HG03575 (cell line): ENCODE results near the gene DUS1L.

ENCODE experiments used
- ATAC-seq: cut with Tn5 transposase; IDR thresholded peaks from one replicate; pipeline ENCODE4 v1.9.1; 2021; ENCODE audit not compliant: unreplicated experiment, insufficient number of reproducible peaks, low FRiP score; ENCODE audit errors: extremely low read depth

The DUS1L gene

DNA sequence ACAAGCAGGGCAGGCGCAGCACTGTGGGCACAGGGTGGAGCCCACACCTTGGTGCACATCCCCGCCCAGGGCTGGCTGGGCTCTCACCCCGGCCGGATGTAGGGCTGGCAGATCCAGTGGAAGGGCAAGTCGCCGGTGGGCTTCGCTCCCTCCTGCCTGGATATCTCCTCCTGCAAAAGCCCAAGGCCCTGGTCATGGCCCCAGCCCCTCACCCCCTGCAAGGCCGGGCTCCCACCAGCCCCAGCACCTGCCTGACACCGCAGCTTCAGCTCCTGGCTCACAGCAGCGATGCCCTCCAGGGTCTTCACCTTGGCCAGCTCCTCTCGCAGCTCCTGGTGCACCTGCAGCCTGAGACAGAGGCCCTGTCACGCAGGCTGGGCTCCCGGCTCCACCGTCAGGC is 5.0 kb downstream of the DUS1L start:
- ATAC-seq, result no peak

DNA sequence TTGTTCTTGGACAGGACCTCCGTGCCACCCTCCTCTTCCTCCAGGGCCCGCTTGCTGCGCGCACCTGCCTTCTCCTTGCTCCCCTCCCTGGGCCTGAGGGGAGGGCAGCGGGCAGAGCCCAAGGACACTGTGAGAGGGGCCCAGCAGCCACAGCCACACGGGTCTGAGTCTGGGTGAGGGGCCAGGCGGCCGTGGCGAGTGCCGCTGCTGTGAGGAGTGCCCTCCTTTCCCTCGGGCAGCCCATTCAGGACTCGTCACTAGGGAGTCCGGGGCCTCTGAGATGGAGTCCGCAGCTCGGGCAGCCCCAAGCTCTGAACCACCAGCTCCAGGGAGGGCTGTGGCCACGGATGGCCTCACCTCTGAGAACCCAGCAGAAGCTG is 5.6 kb downstream of the DUS1L start:
- ATAC-seq, result no peak

DNA sequence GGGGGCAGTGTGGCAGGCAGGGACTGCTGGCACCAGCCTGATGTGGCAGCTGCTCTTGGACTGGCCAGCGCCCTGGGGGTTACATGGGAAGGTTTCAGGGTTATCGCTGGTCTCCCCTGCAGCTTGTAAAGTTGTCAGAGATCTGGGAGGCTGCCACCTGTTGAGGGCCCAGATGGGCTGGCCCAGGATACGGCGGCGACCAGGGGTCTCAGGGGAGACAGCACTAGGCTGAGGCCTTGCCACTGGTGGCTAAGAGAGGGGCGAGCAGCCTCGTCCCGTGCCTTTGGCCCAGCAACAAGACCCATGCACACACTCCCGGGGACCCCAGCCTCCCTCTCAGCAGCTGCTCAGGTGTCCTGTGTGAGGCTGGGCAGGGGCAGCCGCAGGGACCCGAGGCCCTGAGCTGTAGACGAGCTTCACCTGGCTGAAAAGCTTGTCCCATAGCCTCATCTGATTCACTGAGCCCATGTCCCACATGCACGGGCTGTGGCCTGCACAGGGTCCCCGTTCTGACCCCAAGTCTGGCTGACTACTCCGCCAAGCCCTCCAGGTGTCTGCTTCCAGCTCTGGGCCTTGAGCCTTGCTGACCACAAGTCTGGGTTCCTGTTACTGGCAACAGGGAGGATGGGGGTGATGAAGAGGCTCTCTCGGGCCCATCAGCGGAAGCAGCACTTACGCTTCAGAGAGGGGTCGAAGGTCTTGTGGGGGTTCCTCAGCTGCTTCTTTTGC is 6.2 kb downstream of the DUS1L start:
- no peak for ATAC-seq

DNA sequence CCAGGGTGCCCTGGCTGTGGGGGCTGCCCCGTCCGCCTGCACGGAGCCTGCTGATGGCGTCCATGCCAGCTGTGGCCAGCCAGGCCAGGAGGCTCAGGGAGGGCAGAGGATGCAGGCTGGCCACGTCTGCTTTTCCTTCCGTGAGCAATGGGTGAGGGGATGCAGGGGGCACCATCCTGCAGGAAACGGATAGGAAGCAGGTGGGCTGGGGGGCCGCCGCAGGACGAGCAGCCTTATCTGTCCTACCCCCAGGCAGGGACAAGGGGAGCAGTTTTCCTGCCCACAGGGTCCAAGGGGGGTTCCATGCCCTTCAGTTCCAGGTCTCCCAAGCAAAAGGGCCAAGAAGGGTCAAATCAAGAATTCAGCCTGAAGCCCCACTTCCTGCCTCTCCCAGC is 6.8 kb downstream of the DUS1L start:
- no peak for ATAC-seq

DNA sequence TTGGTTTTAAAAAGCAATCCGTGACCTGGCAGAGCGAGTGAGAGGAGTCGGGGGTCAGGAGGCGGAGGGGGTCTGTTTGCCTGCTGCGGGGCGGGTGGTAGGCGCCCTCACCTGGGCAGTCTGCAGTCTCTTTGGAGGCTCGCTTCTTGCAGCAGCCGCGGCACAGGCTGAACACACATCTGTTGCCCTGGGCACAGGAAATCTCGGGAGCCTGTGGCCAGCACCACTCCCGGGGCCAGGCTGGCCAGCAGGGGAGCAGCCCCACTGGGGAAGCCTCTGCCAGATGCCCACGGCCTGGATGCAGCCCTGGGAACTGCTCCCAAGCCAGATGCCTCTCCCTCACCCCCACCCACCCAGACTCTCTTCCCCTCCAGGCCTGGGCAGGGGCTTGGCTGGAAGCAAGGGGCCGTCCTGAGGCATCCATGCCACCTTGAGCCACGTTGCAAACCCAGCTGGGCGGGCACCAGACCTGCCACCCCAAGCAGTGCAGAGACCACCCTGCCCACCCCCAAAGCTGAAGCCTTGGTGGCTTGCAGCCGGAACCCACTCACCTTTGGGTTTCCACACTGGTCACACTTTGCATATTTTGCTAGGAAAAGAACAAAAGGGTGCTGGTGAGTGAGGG is 7.3 kb downstream of the DUS1L start:
- ATAC-seq, result no peak

DNA sequence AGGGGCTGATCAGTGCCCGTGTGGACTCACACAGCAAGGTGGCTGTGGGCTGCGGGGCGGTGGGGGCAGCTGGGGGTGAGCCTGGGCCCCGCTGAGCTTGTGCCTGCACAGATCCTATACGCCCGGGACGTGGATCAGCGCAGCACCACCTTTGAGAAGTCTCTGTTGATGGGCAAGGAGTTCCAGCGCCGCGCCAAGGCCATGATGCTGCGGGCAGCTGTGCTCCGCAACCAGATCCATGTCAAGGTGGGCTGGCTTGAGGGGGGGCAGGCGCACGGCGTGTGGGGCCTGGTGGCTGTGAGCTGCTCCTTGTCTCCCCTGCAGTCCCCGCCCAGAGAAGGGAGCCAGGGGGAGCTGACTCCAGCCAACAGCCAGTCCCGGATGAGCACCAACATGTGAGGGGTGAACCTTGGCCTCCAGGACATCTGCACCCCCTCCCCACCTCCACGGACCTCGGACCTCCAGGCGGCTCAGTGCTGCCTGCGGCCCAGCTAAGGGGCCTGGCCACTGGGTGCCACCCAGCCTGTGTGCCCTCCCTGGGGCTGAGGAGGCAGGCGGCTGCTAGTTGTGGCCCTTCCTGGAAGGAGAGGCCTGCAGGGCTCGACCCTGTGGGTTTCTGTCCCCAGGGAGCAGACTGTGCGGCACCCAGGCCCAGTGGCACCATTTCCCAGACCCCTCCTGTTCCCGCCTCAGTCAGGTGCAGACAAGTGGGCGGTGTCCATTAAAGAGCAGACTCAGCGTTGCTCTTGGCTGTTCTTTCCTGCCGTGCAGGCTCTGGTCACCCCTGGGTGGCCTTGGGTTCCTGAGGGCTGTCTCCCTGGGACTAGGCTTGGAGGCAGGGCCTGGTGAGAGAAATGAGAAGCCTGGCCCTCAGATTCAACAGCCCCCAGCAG is 8.6 kb downstream of the DUS1L start:
- no peak for ATAC-seq

DNA sequence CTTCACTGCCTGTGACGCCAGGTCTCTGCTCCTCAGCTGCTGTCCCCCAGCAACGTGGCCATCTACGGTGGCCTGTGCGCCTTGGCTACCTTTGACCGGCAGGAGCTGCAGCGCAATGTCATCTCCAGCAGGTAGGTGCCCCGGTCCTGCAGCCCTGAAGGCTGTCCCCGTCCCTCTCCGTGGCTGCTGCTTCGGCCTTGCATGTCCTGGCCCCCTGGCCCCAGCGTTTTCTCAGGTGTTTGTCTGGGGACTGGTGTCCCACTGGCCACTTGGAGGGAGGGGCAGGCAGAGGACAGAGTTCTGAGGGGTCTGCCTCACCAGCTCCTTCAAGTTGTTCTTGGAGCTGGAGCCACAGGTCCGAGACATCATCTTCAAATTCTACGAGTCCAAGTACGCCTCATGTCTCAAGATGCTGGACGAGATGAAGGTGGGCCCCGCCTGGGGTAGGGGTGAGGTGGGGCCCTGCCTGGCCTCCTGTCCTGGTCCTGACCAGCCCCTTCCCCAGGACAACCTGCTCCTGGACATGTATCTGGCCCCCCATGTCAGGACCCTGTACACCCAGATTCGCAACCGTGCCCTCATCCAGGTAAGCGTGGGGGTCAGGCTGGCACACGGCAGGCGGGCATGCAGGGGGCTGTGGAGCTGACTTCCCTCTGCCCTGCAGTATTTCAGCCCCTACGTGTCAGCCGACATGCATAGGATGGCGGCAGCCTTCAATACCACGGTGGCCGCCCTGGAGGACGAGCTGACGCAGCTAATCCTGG is 9.5 kb downstream of the DUS1L start:
- no peak for ATAC-seq

DNA sequence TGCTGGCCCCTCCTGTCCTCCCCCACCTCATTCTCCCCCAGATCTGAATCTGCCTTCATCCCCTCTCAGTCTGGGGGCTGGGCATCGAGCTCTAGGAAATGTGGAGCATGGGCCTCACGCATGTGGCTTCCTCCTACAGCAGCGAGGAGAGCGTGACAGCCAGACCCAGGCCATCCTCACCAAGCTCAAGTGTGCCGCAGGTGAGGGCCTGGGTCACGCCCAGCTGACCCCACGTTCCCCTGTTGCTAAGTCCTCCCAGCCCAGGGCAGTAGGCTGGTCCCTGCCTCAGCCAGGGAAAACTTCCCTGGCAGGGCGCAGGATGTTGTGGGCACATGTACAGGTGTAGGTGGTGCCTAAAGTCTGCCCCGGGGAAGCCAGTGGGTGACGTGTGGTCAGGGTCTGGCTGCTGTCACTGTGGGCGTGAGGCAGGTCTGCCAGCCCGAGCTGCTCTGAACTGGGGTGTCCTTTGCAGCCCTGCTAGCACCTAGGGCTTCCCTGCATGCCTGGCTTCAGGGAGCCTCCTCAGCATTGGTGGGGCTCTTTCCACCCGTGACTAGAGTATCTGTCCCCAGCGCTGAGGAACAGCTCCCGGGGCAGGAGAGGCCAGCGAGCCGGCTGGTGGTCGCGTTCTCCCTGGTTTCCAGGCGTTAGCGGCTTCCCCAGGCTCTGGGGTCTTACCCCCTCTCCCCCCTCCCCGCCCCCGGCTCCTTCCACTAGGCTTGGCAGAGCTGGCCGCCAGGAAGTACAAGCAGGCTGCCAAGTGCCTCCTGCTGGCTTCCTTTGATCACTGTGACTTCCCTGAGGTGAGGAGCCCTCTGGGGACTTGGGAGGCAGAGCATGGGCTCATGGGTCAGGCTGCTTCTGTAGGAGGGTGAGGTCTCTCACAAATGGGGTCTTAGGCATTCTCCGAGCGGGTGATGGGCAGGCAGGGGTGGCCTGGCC is 10.3 kb downstream of the DUS1L start:
- ATAC-seq, result no peak

DNA sequence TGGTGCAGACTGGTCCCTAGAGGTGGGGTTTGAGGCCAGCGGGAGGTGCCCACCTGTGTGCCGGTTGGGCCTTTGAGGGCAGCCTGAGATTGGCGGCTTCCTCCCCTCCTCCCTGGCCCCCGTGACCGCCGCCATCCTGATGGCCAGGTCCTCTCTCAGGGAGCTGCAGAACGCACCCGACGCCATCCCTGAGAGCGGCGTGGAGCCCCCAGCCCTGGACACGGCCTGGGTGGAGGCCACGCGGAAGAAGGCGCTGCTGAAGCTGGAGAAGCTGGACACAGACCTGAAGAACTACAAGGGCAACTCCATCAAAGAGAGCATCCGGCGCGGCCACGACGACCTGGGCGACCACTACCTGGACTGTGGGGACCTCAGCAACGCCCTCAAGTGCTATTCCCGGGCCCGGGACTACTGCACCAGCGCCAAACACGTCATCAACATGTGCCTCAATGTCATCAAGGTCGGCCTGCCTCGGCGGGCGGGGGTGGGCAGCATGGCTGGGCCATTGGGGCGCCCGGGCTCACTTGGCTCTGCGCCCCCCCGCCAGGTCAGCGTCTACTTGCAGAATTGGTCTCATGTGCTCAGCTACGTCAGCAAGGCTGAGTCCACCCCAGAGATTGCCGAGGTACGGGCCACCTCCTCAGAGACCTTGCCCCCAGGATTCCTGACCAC is 11.1 kb downstream of the DUS1L start:
- ATAC-seq, result no peak

DNA sequence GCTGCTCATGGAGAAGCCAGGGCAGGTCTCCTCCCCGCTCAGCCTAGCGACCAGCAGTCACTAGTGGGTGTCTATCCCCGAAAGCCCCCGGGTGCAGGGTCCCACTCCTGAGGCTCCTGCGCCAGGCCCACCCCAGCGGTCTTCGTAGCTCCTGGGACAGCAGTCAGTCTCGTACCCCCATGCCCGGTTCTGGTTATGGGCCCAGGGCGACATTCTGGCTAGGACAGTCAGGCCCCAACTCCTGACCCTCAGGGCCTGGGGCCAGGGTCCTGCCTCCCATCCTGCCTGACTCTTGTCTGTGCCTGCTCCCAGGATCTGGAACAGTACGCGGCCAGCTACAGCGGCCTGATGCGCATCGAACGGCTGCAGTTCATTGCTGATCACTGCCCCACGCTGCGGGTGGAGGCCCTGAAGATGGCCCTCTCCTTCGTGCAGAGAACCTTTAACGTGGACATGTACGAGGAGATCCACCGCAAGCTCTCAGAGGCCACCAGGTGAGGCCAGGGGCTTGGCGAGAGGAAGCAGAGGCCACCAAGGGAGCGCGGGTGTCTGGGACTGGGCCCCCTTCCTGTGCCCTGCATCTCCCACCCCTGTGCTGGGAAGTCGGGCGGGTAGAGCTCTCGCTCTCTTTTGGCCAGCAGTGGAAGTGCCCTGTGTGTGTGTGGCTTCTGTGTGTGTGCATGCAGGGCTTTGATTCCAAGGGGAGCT is 11.9 kb downstream of the DUS1L start:
- no peak for ATAC-seq

DNA sequence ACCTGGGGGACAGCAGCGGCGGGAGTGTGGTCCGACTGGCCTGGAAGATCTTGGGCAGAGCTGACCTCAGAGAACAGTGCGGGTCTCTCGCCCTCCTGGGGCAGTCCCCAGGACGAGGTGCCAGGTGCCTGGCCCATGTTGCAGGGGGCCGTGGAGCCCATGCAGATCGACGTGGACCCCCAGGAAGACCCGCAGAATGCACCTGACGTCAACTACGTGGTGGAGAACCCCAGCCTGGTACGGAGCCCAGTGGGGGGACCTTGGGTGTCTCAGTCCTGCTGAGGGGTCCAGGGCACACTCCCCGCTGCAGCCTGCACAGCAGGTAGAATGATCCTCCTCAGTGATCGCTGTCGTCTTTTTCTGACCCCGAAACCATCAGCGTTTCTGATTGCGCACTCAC is 12.5 kb downstream of the DUS1L start:
- no peak for ATAC-seq

DNA sequence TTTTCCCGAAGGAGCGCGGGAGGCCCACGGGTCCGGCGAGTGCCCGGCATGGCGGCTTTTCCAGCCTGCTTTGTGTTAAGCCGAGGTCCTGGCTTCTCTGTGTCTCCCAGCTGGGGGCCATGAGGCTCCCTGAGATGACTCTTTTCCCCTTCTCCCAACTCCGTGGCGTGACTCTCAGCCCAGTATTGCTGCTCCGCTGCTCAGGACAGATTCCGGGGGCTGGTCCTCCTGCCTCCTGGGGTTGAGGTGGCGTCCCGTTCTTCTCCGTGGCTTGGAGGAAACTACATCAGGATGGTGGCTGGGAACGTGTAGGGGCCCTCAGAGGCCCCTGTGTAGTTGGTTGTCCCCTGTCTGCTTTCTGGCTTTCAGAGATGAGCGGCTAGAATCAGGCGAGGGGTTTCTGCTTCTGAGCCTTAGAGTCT is 13.0 kb downstream of the DUS1L start:
- no peak for ATAC-seq

DNA sequence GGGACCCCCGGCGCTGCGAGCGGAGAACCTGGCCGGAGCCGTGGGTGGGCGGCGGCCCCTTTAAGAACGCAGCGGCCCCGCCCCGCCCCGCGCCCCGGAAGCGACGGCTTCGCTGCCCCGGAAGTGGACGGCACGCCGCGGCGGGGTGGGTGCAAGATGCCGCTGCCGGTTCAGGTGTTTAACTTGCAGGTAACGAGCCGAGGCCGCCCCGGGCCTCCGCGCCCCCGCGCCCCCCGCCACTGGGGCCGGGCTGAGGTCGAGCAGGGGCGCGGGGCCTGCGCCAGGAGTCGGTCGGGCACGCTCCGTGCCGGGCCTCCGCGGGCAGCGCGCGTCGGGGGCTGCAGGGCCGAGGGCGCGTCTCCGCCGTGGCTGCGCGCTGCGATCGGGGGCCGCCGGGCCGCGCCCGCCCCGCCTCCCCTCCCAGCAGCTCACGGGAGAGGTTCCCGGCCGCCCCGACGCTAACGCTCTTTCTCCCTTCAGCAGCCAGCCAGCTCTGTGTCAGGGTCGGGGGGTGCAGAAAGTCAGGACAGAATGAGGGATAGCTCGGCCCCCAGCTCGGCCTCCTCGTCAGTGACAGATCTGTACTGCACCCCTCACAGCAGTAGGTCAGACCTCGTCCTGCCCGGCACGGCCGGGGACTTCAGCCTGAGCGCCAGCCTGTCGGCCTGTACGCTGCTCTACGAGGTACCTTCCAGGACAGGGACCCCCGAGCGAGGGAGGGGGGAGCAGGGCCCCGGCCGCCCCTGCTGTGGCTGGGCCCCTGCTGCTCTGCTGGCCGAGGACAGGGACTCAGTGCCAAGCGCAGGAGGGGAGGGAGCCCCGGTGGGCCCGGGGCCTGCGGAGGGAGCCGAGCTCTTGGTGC is 13.6 kb downstream of the DUS1L start, which contains the start of the genes GPS1 and RFNG:
TSS of gene GPS1 (plus strand) at position 123 of the 862 bp plus-strand sequence. CDS start at position 157, 34 bp downstream.
TSS of gene RFNG (minus strand) at position 36 of the 862 bp plus-strand sequence. CDS start 45 bp downstream, outside the sequence.
- ATAC-seq, result no peak

DNA sequence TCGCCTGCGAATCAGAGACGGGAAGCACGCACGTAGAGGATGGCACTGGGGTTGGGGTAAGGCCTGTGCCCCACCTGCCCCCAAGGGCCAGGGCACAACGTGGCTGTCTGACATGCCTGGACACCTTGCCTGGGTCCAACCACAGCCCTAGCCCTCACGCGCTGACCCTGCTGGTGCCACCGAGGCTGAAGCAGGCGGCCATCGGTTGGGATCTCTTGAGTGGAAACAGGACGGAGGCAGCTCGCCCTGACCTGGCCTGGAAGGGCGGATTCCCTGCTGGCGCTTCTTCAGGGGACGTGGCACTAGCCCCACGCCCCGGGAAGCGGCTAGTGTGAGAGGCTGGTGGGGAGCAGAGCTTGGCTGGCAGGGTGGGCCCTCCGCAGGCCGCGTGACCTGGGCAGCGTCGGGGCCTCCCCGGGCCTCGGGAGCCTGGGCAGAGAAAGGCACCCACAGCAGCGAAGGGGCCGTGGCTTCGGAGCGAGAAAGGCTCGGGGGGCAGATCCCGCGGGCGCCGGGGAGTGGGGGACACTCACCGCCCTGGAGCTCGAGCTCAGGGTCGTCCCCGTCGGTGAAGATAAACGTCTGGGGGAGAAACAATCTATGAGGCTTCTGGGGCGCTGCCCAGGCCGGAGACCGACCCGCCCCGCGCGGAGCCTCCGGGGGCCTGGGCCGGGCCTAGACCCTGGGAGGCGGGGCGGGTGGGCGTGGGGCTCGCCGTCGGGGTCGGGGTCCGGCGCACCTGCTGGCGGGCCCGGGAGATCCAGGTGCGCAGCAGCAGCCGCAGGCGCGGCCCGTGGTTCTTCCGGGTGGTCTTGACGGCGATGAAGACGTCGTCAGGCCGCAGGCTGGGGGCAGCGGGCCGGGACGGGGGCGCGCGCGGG is 14.6 kb downstream of the DUS1L start:
- no peak for ATAC-seq

DNA sequence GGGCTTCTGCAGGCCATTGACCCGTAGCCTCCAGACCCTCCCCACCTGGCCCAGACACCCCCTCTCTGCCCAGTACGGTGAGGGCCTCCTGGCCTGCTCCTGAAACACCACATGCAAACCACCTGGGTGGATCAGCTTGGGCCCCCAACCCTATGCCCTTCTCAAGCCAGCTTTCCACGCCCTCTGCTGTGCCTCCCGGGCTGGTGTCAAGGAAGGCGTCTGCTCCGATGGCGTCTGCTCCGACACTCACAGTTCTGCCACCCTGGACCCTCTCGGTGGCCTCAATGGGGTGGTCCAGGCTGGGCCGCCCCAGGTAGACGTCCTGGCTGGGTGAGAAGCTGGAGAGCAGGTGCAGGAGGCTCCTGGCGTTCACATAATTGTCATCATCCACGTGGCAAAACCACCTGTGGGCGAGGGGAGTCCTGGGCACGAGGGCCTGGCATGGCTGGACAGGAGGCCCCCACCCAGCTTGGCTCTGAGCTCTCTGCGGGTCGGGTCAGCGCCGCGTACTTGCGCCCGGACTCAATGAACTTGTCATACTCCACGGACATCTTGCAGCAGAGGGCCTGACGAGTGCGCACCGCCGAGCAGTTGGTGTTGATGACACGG is 15.3 kb downstream of the DUS1L start:
- ATAC-seq, result no peak
